HCT116 (cell line): ENCODE measurements around the gene FARP1. TPM values are rescaled to one million over a fixed set of nuclear protein-coding genes. Genes with fewer than 3 reads are reported as not detected.

Experiments used
- ATAC-seq: fragments of 200-7000 bp; cut with Tn5 transposase; 2 replicates; pipeline ENCODE4 v1.9.1; 2020; ENCODE audit warnings: mild to moderate bottlenecking, moderate library complexity
- BruUV-seq: library from RNA; stranded (reverse); fragments of 400-500 nt; replicated peaks from 2 replicates; lab custom pipeline; 2021; lab: Mats Ljungman, UMichigan
- CTCF ChIA-PET: fragments of 300-600 bp; sonication (Branson Sonifier 250); formaldehyde crosslinking; loops from one replicate; lab custom pipeline; 2021; ENCODE audit warnings: antibody characterized with exemption; lab: Charles Lee
- POLR2A ChIA-PET: fragments of 300-600, 350-600 bp; sonication (Branson Sonifier 250); formaldehyde crosslinking; loops from one replicate; lab custom pipeline; 2021; ENCODE audit warnings: antibody characterized with exemption; lab: Charles Lee
- RAD21 ChIA-PET, 2 experiments: fragments of 300-600 bp; sonication (Branson Sonifier 250); formaldehyde crosslinking; loops; one replicate each; lab custom pipeline; 2023; ENCODE audit warnings: low total read pairs in 2 of 2; ENCODE audit not compliant: uncharacterized antibody in 2 of 2, unreplicated experiment in 2 of 2, low non-redundant PET in 1 of 2; lab: Charles Lee
- DNase-seq: peaks from one replicate; pipeline ENCODE4 v3.0.0-alpha.2; 2010; ENCODE audit warnings: low read depth, low spot score
- H2AFZ ChIP-seq: fragments of 200-600 bp; shearing (Covaris generic), sonication (generic); 2 replicates; pipeline ENCODE4 v1.6.1; 2017; ENCODE audit warnings: low read depth, mixed run types, mixed read lengths, antibody characterized with exemption, low read length; ENCODE audit not compliant: poor library complexity, severe bottlenecking
- H3K27ac ChIP-seq: 2 replicates; pipeline ENCODE4 v1.5.1; 2012; ENCODE audit warnings: low read depth, low read length
- H3K27me3 ChIP-seq: fragments of 200-600 bp; sonication (generic); 2 replicates; pipeline ENCODE4 v1.6.1; 2016; ENCODE audit warnings: mixed run types, low read length, mixed read lengths; ENCODE audit not compliant: insufficient read depth
- H3K36me3 ChIP-seq, 2 experiments: fragments of 200-500 bp in 1 of 2; fragments of 200-600 bp in 1 of 2; sonication (Bioruptor generic) in 1 of 2; sonication (generic) in 1 of 2; 2 replicates each; pipeline versions ENCODE4 v1.5.1 to v1.6.1; 2014 to 2016; ENCODE audit warnings: low read length in 2 of 2, inconsistent platforms in 1 of 2, mixed read lengths in 1 of 2, mixed run types in 1 of 2; ENCODE audit not compliant: insufficient read depth in 2 of 2, control insufficient read depth in 1 of 2
- H3K4me1 ChIP-seq, 2 experiments: fragments of 200-600 bp in 1 of 2; sonication (generic) in 1 of 2; 2 replicates each; pipeline versions ENCODE4 v1.5.1 to v1.6.1; 2012 to 2017; ENCODE audit warnings: low read length in 2 of 2, inconsistent platforms in 1 of 2, mild to moderate bottlenecking in 1 of 2, mixed read lengths in 1 of 2, mixed run types in 1 of 2, moderate library complexity in 1 of 2; ENCODE audit not compliant: insufficient read depth in 2 of 2, control insufficient read depth in 1 of 2
- H3K4me2 ChIP-seq: fragments of 200-600 bp; sonication (generic); 2 replicates; pipeline ENCODE4 v1.6.1; 2017; ENCODE audit warnings: mixed run types, low read length, mixed read lengths
- H3K4me3 ChIP-seq, 2 experiments: fragments of 200-600 bp in 1 of 2; sonication (generic) in 1 of 2; replicated peaks in 1 of 2; 2 replicates each; pipeline ENCODE4 v1.5.1; 2011 to 2016; ENCODE audit warnings: low read length in 2 of 2, control low read depth in 1 of 2, low read depth in 1 of 2, mild to moderate bottlenecking in 1 of 2, mixed read lengths in 1 of 2, mixed run types in 1 of 2
- H3K79me2 ChIP-seq: fragments of 200-600 bp; sonication (generic); 2 replicates; pipeline ENCODE4 v1.6.1; 2017; ENCODE audit warnings: mild to moderate bottlenecking, mixed run types, low read length, moderate library complexity, mixed read lengths; ENCODE audit not compliant: insufficient read depth
- H3K9ac ChIP-seq: fragments of 200-600 bp; sonication (generic); 2 replicates; pipeline ENCODE4 v1.6.1; 2016; ENCODE audit warnings: low read length, mixed read lengths
- H3K9me2 ChIP-seq: fragments of 200-600 bp; sonication (generic), shearing (Covaris generic); 2 replicates; pipeline ENCODE4 v1.6.1; 2017; ENCODE audit warnings: mixed run types, mild to moderate bottlenecking, moderate library complexity; ENCODE audit not compliant: insufficient read depth
- H3K9me3 ChIP-seq, 2 experiments: fragments of 200-500 bp in 1 of 2; fragments of 200-600 bp in 1 of 2; sonication (Bioruptor generic) in 1 of 2; sonication (generic) in 1 of 2; 2 replicates each; pipeline ENCODE4 v1.6.1; 2014 to 2017; ENCODE audit warnings: low read length in 2 of 2, mixed read lengths in 2 of 2, inconsistent platforms in 1 of 2, low read depth in 1 of 2, mild to moderate bottlenecking in 1 of 2, mixed run types in 1 of 2, moderate library complexity in 1 of 2; ENCODE audit not compliant: control insufficient read depth in 1 of 2, insufficient read depth in 1 of 2
- H4K20me1 ChIP-seq: fragments of 200-600 bp; sonication (generic), shearing (Covaris generic); 2 replicates; pipeline ENCODE4 v1.6.1; 2017; ENCODE audit warnings: mixed run types, mild to moderate bottlenecking, moderate library complexity; ENCODE audit not compliant: insufficient read depth
- CBX3 ChIP-seq: IDR thresholded peaks from 2 replicates; pipeline ENCODE4 v1.6.1; 2012; ENCODE audit warnings: low read depth
- EZH2phosphoT487 ChIP-seq: fragments of 200-600 bp; IDR thresholded peaks from 2 replicates; pipeline ENCODE4 v1.6.1; 2018; ENCODE audit warnings: antibody characterized with exemption, borderline replicate concordance
- FOSL1 ChIP-seq: IDR thresholded peaks from 2 replicates; pipeline ENCODE4 v1.6.1; 2012; ENCODE audit warnings: low read depth
- POLR2A ChIP-seq: IDR thresholded peaks from 2 replicates; pipeline ENCODE4 v1.7.0; 2011; ENCODE audit warnings: borderline replicate concordance; ENCODE audit not compliant: insufficient read depth, insufficient read length; ENCODE audit errors: extremely low read depth
- SP1 ChIP-seq: IDR thresholded peaks from 2 replicates; pipeline ENCODE4 v1.6.1; 2012; ENCODE audit warnings: low read depth
- TCF7L2 ChIP-seq: IDR thresholded peaks from 2 replicates; pipeline ENCODE4 v1.7.0; 2011; ENCODE audit warnings: borderline replicate concordance, inconsistent platforms; ENCODE audit not compliant: insufficient read depth, insufficient read length; ENCODE audit errors: extremely low read depth
- YY1 ChIP-seq: IDR thresholded peaks from 2 replicates; pipeline ENCODE4 v1.6.1; 2011; ENCODE audit warnings: low read length, low read depth, moderate library complexity, mild to moderate bottlenecking; ENCODE audit not compliant: insufficient replicate concordance; ENCODE audit errors: extremely low read depth
- ZFX ChIP-seq: fragments of 450-650 bp; IDR thresholded peaks from 2 replicates; pipeline ENCODE4 v1.6.1; 2017
- intact Hi-C: fragments of 100-400 bp; cut with micrococcal nuclease; formaldehyde crosslinking; loops from 2 replicates; pipeline ENCODE4 v1.10.0; 2022
- total RNA-seq: library from RNA; stranded (reverse); gene quantifications from one replicate; pipeline ENCODE4 v1.2.1, GENCODE V29; 2021; ENCODE audit not compliant: unreplicated experiment

The FARP1 gene
- total RNA-seq, 1 experiment from 2014 or later: 30.5 TPM

DNA sequence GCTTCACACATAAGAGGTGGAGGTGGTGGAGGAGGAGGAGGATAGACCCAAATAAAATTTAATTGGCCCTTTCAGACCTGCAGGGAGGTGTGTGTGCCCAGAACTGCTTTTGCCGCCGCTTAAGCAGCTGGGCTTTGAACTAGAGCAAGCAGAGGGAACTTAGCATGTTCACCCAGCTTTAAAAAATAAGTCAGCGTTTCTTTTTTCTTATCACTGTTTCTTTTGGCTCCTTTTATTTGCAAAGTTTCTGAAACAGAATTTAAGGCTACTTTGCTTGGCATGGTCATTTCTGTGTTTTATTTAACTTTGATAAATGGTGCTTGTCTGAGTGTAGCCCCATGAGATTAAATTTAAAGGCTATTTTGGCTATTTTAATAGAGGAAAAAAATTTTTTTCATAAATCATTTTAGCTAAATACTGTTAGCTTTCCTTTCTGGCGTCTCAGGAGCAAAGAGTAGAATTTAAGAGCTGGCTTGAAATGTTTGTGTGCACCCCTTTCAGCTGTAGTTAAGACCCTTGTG is 77.4 kb downstream of the FARP1 start:
- H3K4me3 ChIP-seq: no peak overlapping the region
- peaks cover 15% of the 10 kb centered on the region in 2 experiments for H3K4me1 ChIP-seq
- no TSS peak for BruUV-seq
- no peak overlapping the region for H2AFZ ChIP-seq
- POLR2A ChIA-PET: no interaction called here
- DNase-seq (no peak), ATAC-seq (no peak)
- no peaks in the 10 kb centered on the region for H3K9me2 ChIP-seq
- H3K27ac ChIP-seq: no peak overlapping the region
- H3K36me3 ChIP-seq: no peaks in the 10 kb centered on the region
- H3K27me3 ChIP-seq: no peaks in the 10 kb centered on the region
- H3K79me2 ChIP-seq: no peaks in the 10 kb centered on the region
- no peak for TF ChIP-seq TCF7L2
- TF ChIP-seq YY1: no peak
- no peak for TF ChIP-seq POLR2A
- no peak for TF ChIP-seq ZFX
- no peak for TF ChIP-seq FOSL1
- no peak for TF ChIP-seq EZH2phosphoT487
- no peak for TF ChIP-seq CBX3
- intact Hi-C loops: no loop called here
- CTCF ChIA-PET: no interaction called here
- no peak overlapping the region for H3K9ac ChIP-seq
- H3K9me3 ChIP-seq: no peaks in the 10 kb centered on the region
- RAD21 ChIA-PET: no interaction called here
- H3K4me2 ChIP-seq: no peak overlapping the region
- no peaks in the 10 kb centered on the region for H4K20me1 ChIP-seq

- Histone ChIP-seq H3K79me2 (no peaks in the 10 kb centered on the region), H2AFZ (no peak overlapping the region), H3K4me2 (no peak overlapping the region), H3K36me3 (no peaks in the 10 kb centered on the region), H3K27ac (no peak overlapping the region), H3K4me3 (no peak overlapping the region), H3K9me3 (no peaks in the 10 kb centered on the region), H3K27me3 (no peaks in the 10 kb centered on the region), H3K4me1 (peaks cover 6% of the 10 kb centered on the region in 2 experiments), H3K9me2 (no peaks in the 10 kb centered on the region), H3K9ac (no peak overlapping the region), H4K20me1 (no peaks in the 10 kb centered on the region)
- intact Hi-C loops: no loop called here
- TF ChIP-seq SP1: no peak
- ChIA-PET POLR2A (no interaction called here), CTCF (no interaction called here), RAD21 (no interaction called here)
- no TSS peak for BruUV-seq
- no peak for DNase-seq
- ATAC-seq: no peak
These were observed 78.3 kb downstream of the FARP1 start for GRCh38 chr13:98221234-98221633.
